Measurements from ENCODE around the gene TRPT1.

- TF ChIP-seq CTCF (IDR thresholded peaks at IDR 0.05; ENCODE audit: low read length) = no peak
- TF ChIP-seq EZH2 (IDR thresholded peaks at IDR 0.05; ENCODE audit: borderline replicate concordance, low read length) = no peak
These were observed 32.4 kb upstream of the TRPT1 start for GRCh38 chr11:64258356-64258755.
